ENCODE data around the gene CLDN10.

CLDN10 gene

DNA sequence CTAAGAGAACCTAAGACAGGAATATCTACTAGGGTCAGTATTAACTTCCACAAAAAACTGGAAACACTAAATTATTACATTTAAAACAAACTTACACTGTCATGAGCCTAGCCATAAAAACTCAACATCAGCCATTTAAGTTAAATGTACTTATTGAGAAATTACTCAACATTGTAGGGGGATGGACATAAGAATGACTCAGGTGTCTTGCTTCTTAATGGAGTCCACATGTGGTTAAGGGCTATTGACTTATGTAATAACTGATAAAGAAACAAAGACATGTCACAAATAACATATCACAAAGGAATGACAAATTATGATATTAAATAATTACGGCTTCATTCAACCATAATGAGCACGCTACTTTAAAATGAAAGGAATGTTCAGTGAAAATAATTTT, 36.2 kb downstream of the CLDN10 start:
- H3K79me2 ChIP-seq = no peaks in the 10 kb centered on the region
- H3K9me3 ChIP-seq (ENCODE audit: control insufficient read depth, low read length) = no peaks in the 10 kb centered on the region
- no peaks in the 10 kb centered on the region for H3K4me1 ChIP-seq
- no peak overlapping the region for H3K27ac ChIP-seq
- TF ChIP-seq, protein P1, sequence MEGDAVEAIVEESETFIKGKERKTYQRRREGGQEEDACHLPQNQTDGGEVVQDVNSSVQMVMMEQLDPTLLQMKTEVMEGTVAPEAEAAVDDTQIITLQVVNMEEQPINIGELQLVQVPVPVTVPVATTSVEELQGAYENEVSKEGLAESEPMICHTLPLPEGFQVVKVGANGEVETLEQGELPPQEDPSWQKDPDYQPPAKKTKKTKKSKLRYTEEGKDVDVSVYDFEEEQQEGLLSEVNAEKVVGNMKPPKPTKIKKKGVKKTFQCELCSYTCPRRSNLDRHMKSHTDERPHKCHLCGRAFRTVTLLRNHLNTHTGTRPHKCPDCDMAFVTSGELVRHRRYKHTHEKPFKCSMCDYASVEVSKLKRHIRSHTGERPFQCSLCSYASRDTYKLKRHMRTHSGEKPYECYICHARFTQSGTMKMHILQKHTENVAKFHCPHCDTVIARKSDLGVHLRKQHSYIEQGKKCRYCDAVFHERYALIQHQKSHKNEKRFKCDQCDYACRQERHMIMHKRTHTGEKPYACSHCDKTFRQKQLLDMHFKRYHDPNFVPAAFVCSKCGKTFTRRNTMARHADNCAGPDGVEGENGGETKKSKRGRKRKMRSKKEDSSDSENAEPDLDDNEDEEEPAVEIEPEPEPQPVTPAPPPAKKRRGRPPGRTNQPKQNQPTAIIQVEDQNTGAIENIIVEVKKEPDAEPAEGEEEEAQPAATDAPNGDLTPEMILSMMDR (IDR thresholded peaks at IDR 0.05) = no peak
- H3K36me3 ChIP-seq (ENCODE audit: control insufficient read depth, insufficient read depth, low read length) = no peaks in the 10 kb centered on the region
- H2AFZ ChIP-seq = no peak overlapping the region
- H3K27me3 ChIP-seq (ENCODE audit: control insufficient read depth, insufficient read depth, low read length) = no peaks in the 10 kb centered on the region
- H3K4me2 ChIP-seq (ENCODE audit: low read length) = no peak overlapping the region
- no peak overlapping the region for H3K9ac ChIP-seq
- no peak overlapping the region for H3K4me3 ChIP-seq (ENCODE audit: low read depth, low read length)

- TF ChIP-seq, protein P1 (IDR thresholded peaks at IDR 0.05) = no peak
- Histone ChIP-seq H3K4me2 (ENCODE audit: low read length) (no peak overlapping the region), H3K36me3 (ENCODE audit: control insufficient read depth, insufficient read depth, low read length) (no peaks in the 10 kb centered on the region), H3K9me3 (ENCODE audit: control insufficient read depth, low read length) (no peaks in the 10 kb centered on the region), H2AFZ (no peak overlapping the region), H3K4me3 (ENCODE audit: low read depth, low read length) (no peak overlapping the region), H3K27ac (no peak overlapping the region), H3K79me2 (no peaks in the 10 kb centered on the region), H3K9ac (no peak overlapping the region), H3K4me1 (no peaks in the 10 kb centered on the region), H3K27me3 (ENCODE audit: control insufficient read depth, insufficient read depth, low read length) (no peaks in the 10 kb centered on the region)
Measured at GRCh38 chr13:95593462-95593861, 40.9 kb downstream of the CLDN10 start.

- Histone ChIP-seq H3K9me3 (ENCODE audit: control insufficient read depth, low read length) (no peaks in the 10 kb centered on the region), H2AFZ (no peak overlapping the region), H3K27me3 (ENCODE audit: control insufficient read depth, insufficient read depth, low read length) (no peaks in the 10 kb centered on the region), H3K79me2 (no peaks in the 10 kb centered on the region), H3K27ac (no peak overlapping the region), H3K4me1 (no peaks in the 10 kb centered on the region), H3K36me3 (ENCODE audit: control insufficient read depth, insufficient read depth, low read length) (no peaks in the 10 kb centered on the region), H3K9ac (no peak overlapping the region), H3K4me2 (ENCODE audit: low read length) (no peak overlapping the region), H3K4me3 (ENCODE audit: low read depth, low read length) (no peak overlapping the region)
- TF ChIP-seq, protein P1 (IDR thresholded peaks at IDR 0.05) = no peak
Measured at GRCh38 chr13:95596701-95597100, 44.2 kb downstream of the CLDN10 start.

- TF ChIP-seq, protein P1 (IDR thresholded peaks at IDR 0.05) = no peak
- Histone ChIP-seq H3K27ac (no peak overlapping the region), H3K9me3 (ENCODE audit: control insufficient read depth, low read length) (no peaks in the 10 kb centered on the region), H3K9ac (no peak overlapping the region), H3K4me2 (ENCODE audit: low read length) (no peak overlapping the region), H3K4me1 (no peaks in the 10 kb centered on the region), H3K36me3 (ENCODE audit: control insufficient read depth, insufficient read depth, low read length) (no peaks in the 10 kb centered on the region), H3K27me3 (ENCODE audit: control insufficient read depth, insufficient read depth, low read length) (no peaks in the 10 kb centered on the region), H3K79me2 (no peaks in the 10 kb centered on the region), H2AFZ (no peak overlapping the region), H3K4me3 (ENCODE audit: low read depth, low read length) (no peak overlapping the region)
Measured at GRCh38 chr13:95601216-95601615, 48.7 kb downstream of the CLDN10 start.

- no peak overlapping the region for H3K9ac ChIP-seq
- no peaks in the 10 kb centered on the region for H3K79me2 ChIP-seq
- no peak overlapping the region for H3K4me2 ChIP-seq (ENCODE audit: low read length)
- H3K4me3 ChIP-seq (ENCODE audit: low read depth, low read length) = no peak overlapping the region
- no peaks in the 10 kb centered on the region for H3K36me3 ChIP-seq (ENCODE audit: control insufficient read depth, insufficient read depth, low read length)
- H3K27ac ChIP-seq = no peak overlapping the region
- no peaks in the 10 kb centered on the region for H3K9me3 ChIP-seq (ENCODE audit: control insufficient read depth, low read length)
- H3K4me1 ChIP-seq = no peaks in the 10 kb centered on the region
- H2AFZ ChIP-seq = no peak overlapping the region
- TF ChIP-seq, protein P1 (IDR thresholded peaks at IDR 0.05) = no peak
- no peaks in the 10 kb centered on the region for H3K27me3 ChIP-seq (ENCODE audit: control insufficient read depth, insufficient read depth, low read length)
Measured at GRCh38 chr13:95601906-95602305, 49.4 kb downstream of the CLDN10 start.
